Naive thymus-derived CD4-positive, alpha-beta T cell (primary cell): ENCODE results near the gene BRF1. TPM values are rescaled to one million over a fixed set of nuclear protein-coding genes. Genes with fewer than 3 reads are reported as not detected.

Experiments used
- ATAC-seq: fragments of 150-1000 bp; cut with Tn5 transposase; 2 replicates; pipeline ENCODE4 v1.10.0; 2021; ENCODE audit warnings: mild to moderate bottlenecking, moderate library complexity
- CTCF ChIA-PET: fragments of 350-600 bp; sonication (Branson Sonifier 250); formaldehyde crosslinking; loops from one replicate; lab custom pipeline; 2021; ENCODE audit warnings: antibody characterized with exemption; lab: Charles Lee
- POLR2A ChIA-PET: fragments of 350-600 bp; sonication (Branson Sonifier 250); formaldehyde crosslinking; loops from one replicate; lab custom pipeline; 2021; ENCODE audit warnings: antibody characterized with exemption, inconsistent platforms; lab: Charles Lee
- DNase-seq, 9 donors: peaks; one replicate each; pipeline versions ENCODE4 v3.0.0 to v3.0.0-alpha.2; 2020 to 2022; ENCODE audit warnings: mixed read lengths in 1 of 9
- H3K27ac ChIP-seq: one replicate; pipeline ENCODE4 v1.7.0; 2013; ENCODE audit warnings: mild to moderate bottlenecking, low read depth, low read length, moderate library complexity
- H3K27me3 ChIP-seq, 2 donors: one replicate each; pipeline ENCODE4 v1.7.0; 2013; ENCODE audit warnings: low read length in 2 of 2, mild to moderate bottlenecking in 2 of 2, moderate library complexity in 2 of 2; ENCODE audit not compliant: control insufficient read depth in 2 of 2, insufficient read depth in 2 of 2
- H3K36me3 ChIP-seq, 3 experiments: 1 replicate in 2 of 3; 2 replicates in 1 of 3; pipeline ENCODE4 v1.7.0; 2013; ENCODE audit warnings: low read length in 3 of 3, mild to moderate bottlenecking in 3 of 3, moderate library complexity in 1 of 3; ENCODE audit not compliant: insufficient read depth in 3 of 3, control insufficient read depth in 2 of 3
- H3K4me1 ChIP-seq, 2 donors: one replicate each; pipeline ENCODE4 v1.7.0; 2013; ENCODE audit warnings: low read length in 2 of 2, mild to moderate bottlenecking in 2 of 2, moderate library complexity in 1 of 2; ENCODE audit not compliant: control insufficient read depth in 2 of 2, insufficient read depth in 2 of 2
- H3K4me3 ChIP-seq: 2 replicates; pipeline ENCODE4 v1.7.0; 2013; ENCODE audit warnings: mild to moderate bottlenecking, low read length
- H3K9me3 ChIP-seq, 3 experiments: 1 replicate in 2 of 3; 2 replicates in 1 of 3; pipeline ENCODE4 v1.7.0; 2013; ENCODE audit warnings: low read length in 3 of 3; ENCODE audit not compliant: control insufficient read depth in 2 of 3
- H3K27ac Mint-ChIP-seq, 9 donors: one replicate each; pipeline ENCODE4 v1.8.0; 2020 to 2022; ENCODE audit warnings: mixed read lengths in 9 of 9, mild to moderate bottlenecking in 8 of 9, moderate library complexity in 5 of 9, inconsistent platforms in 2 of 9
- H3K27me3 Mint-ChIP-seq, 5 donors: one replicate each; pipeline ENCODE4 v1.8.0; 2021 to 2022; ENCODE audit warnings: mixed read lengths in 5 of 5, mild to moderate bottlenecking in 1 of 5
- H3K36me3 Mint-ChIP-seq, 5 donors: one replicate each; pipeline ENCODE4 v1.8.0; 2020 to 2022; ENCODE audit warnings: mixed read lengths in 5 of 5, mild to moderate bottlenecking in 3 of 5, inconsistent platforms in 1 of 5
- H3K4me1 Mint-ChIP-seq, 7 donors: one replicate each; pipeline ENCODE4 v1.8.0; 2020 to 2022; ENCODE audit warnings: mixed read lengths in 7 of 7, mild to moderate bottlenecking in 3 of 7, inconsistent platforms in 1 of 7
- H3K4me3 Mint-ChIP-seq, 10 donors: one replicate each; pipeline ENCODE4 v1.8.0; 2020 to 2022; ENCODE audit warnings: mild to moderate bottlenecking in 10 of 10, mixed read lengths in 10 of 10, moderate library complexity in 6 of 10, inconsistent platforms in 2 of 10
- H3K9me3 Mint-ChIP-seq, 11 donors: one replicate each; pipeline ENCODE4 v1.8.0; 2020 to 2022; ENCODE audit warnings: mixed read lengths in 11 of 11, mild to moderate bottlenecking in 4 of 11, inconsistent platforms in 1 of 11, moderate library complexity in 1 of 11
- intact Hi-C, 2 donors: fragments of 100-400 bp; cut with micrococcal nuclease; formaldehyde crosslinking; loops; one replicate each; pipeline ENCODE4 v1.15.1; 2023
- polyA plus RNA-seq, 2 donors: library from polyadenylated mRNA; unstranded; fragments of 300-500 nt; fragmentation: Illumina TruSeq; gene quantifications; one replicate each; pipeline ENCODE4 v1.2.3, GENCODE V29; 2021
- total RNA-seq, 6 experiments: library from RNA in 5 of 6; stranded (reverse) in 5 of 6; gene quantifications; 1 replicate in 5 of 6; 2 replicates in 1 of 6; pipeline ENCODE4 v1.2.3 and lab custom pipeline; 2021 to 2026

The BRF1 gene
- total and polyA plus RNA-seq, 7 experiments from 2014 or later, result 7.1 to 75.7 (median 60.2) TPM

- DNase-seq (no peak), ATAC-seq (no peak)
- Mint-ChIP-seq H3K4me3 (peak overlapping the region in 1 of 10 donors; percentile 47), H3K36me3 (no peaks in the 10 kb centered on the region), H3K27ac (no peak overlapping the region), H3K4me1 (peaks cover 10 to 23% (median 15%) of the 10 kb centered on the region in 7 donors), H3K27me3 (peaks cover 0 to 23% (median 15%) of the 10 kb centered on the region in 5 donors), H3K9me3 (no peaks in the 10 kb centered on the region)
- intact Hi-C loops, result no loop called here
- H3K9me3 ChIP-seq, result no peaks in the 10 kb centered on the region
- H3K36me3 ChIP-seq, result no peaks in the 10 kb centered on the region
- ChIA-PET POLR2A (no interaction called here), CTCF (interaction anchor here (1.2 kb wide), 1 partner anchor 24 kb away, joined by 4 read pairs; no protein-coding TSS in a partner anchor)
- H3K4me1 ChIP-seq, result peaks cover 12 to 21% of the 10 kb centered on the region in 2 donors
- H3K4me3 ChIP-seq, result no peak overlapping the region
- peaks cover 0 to 6% of the 10 kb centered on the region in 2 donors for H3K27me3 ChIP-seq
- H3K27ac ChIP-seq, result no peak overlapping the region
Observed at GRCh38 chr14:105171004-105171673, 129.7 kb downstream of the BRF1 start.

GRCh38 chr14:105169776-105170655, 130.8 kb downstream of the BRF1 start:
- H3K27me3 Mint-ChIP-seq, result peaks cover 0 to 23% (median 15%) of the 10 kb centered on the region in 5 donors
- no peaks in the 10 kb centered on the region for H3K9me3 Mint-ChIP-seq
- ATAC-seq (no peak), DNase-seq (peak in 3 of 9 donors; percentile 30 to 39 (median 35))
- H3K36me3 Mint-ChIP-seq, result no peaks in the 10 kb centered on the region
- H3K4me3 Mint-ChIP-seq, result peak overlapping the region; percentile 46 to 85 (median 74)
- H3K36me3 ChIP-seq, result no peaks in the 10 kb centered on the region
- ChIA-PET CTCF (interaction anchor here (1.3 kb wide), 1 partner anchor 83 kb away, joined by 3 read pairs; no protein-coding TSS in a partner anchor), POLR2A (no interaction called here)
- peaks cover 10 to 20% of the 10 kb centered on the region in 2 donors for H3K4me1 ChIP-seq
- H3K27ac ChIP-seq, result no peak overlapping the region
- intact Hi-C loops, result loop anchor here (1.0 to 5.0 kb wide), 2 partner anchors 78 to 182 kb away; no protein-coding TSS in a partner anchor
- H3K27ac Mint-ChIP-seq, result peak overlapping the region in 2 of 9 donors; percentile 36 to 54
- no peaks in the 10 kb centered on the region for H3K9me3 ChIP-seq
- peaks cover 0 to 6% of the 10 kb centered on the region in 2 donors for H3K27me3 ChIP-seq
- no peak overlapping the region for H3K4me3 ChIP-seq
- peaks cover 8 to 22% (median 14%) of the 10 kb centered on the region in 7 donors for H3K4me1 Mint-ChIP-seq

DNA sequence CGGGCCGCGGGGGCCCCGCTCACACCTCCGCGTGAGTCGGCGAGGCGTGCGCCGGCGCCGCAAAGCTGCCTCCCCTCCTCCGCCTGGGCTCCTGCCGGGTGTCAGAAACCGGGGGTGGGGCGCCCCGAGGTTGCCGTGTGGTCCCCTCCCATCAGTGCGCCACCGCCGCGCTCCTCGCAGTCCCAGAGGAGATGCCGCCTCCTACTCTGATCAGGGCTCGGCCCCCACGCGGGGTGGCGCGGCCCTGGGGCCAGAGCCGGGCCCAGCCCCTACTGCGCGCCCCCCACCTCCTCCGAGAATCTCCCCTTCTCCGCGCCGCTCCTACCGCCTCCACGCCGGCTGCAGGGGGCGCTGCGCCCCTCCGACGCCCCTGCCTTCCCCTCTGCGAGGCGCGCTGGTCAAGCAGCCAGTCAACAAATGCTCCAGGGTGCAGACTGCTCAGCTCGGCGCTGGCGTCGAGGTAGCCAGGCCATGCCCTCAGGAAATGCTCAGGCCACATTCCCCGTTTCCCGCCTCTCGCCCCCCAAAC, 131.8 kb downstream of the BRF1 start:
- CTCF ChIA-PET, result interaction anchor here (1.3 kb wide), 1 partner anchor 82 kb away, joined by 3 read pairs; no protein-coding TSS in a partner anchor
- no peak overlapping the region for H3K4me3 ChIP-seq
- DNase-seq (peak in 5 of 9 donors; percentile 29 to 52 (median 36)), ATAC-seq (peak; percentile 51)
- POLR2A ChIA-PET, result interaction anchor here (0.6 kb wide), 1 partner anchor 13 kb away, joined by 4 read pairs; no protein-coding TSS in a partner anchor
- Mint-ChIP-seq H3K27me3 (peaks cover 0 to 23% (median 15%) of the 10 kb centered on the region in 5 donors), H3K9me3 (no peaks in the 10 kb centered on the region), H3K27ac (no peak overlapping the region), H3K4me3 (peak overlapping the region; percentile 14 to 81 (median 64)), H3K4me1 (peaks cover 0 to 13% (median 5%) of the 10 kb centered on the region in 7 donors), H3K36me3 (no peaks in the 10 kb centered on the region)
- no peak overlapping the region for H3K27ac ChIP-seq
- peaks cover 6 to 11% of the 10 kb centered on the region in 2 donors for H3K4me1 ChIP-seq
- H3K36me3 ChIP-seq, result no peaks in the 10 kb centered on the region
- H3K9me3 ChIP-seq, result no peaks in the 10 kb centered on the region
- peaks cover 0 to 6% of the 10 kb centered on the region in 2 donors for H3K27me3 ChIP-seq
- intact Hi-C loops, result loop anchor here (1.0 to 5.0 kb wide), 2 partner anchors 77 to 183 kb away; no protein-coding TSS in a partner anchor

DNA sequence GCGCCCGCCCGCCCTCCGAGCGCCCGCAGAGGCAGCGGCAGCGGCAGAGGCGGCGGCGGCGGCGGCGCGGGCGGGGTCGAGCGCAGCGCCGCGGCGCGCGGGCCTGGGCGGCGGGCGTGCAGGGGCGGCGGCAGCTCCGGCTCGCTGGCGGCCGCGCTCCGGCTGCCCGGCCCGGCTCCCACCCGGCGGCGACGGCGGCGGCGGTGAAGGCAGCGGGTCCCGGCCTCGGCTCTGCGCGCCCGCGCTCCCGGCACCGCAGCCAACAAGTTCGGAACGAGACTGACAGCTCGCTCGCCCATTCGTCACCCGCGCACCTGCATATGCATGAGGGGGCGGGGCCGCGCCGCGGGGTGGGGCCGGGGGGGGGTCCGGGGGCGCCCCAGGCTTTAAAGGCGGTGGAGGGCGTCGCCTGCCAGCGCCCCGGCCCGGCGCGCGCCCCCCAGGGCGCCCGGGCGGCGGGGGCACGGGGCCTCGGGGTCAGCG, 132.3 kb downstream of the BRF1 start, which contains the start of gene JAG2:
Gene JAG2 (minus strand): TSS at position 281 of the 483 bp plus-strand sequence. CDS start 356 bp downstream, outside the sequence.
- Mint-ChIP-seq H3K4me1 (peaks cover 0 to 13% (median 5%) of the 10 kb centered on the region in 7 donors), H3K36me3 (no peaks in the 10 kb centered on the region), H3K9me3 (no peaks in the 10 kb centered on the region), H3K27ac (peak within 1 kb of the TSS in 2 of 9 donors; percentile 36 to 54), H3K4me3 (peak within 1 kb of the TSS; percentile 46 to 85 (median 74)), H3K27me3 (peaks cover 0 to 23% (median 15%) of the 10 kb centered on the region in 5 donors)
- DNase-seq (peak in 7 of 9 donors; percentile 26 to 64 (median 49)), ATAC-seq (peak; percentile 69)
- no peak within 1 kb of the TSS for H3K27ac ChIP-seq
- H3K4me1 ChIP-seq, result peaks cover 6 to 11% of the 10 kb centered on the region in 2 donors
- intact Hi-C loops, result loop anchor here in 1 of 2 donors (5.0 kb wide), 1 partner anchor 76 kb away; no protein-coding TSS in a partner anchor
- no peaks in the 10 kb centered on the region for H3K9me3 ChIP-seq
- POLR2A ChIA-PET, result interaction anchor here (0.6 kb wide), 1 partner anchor 13 kb away, joined by 4 read pairs; no protein-coding TSS in a partner anchor
- peaks cover 0 to 6% of the 10 kb centered on the region in 2 donors for H3K27me3 ChIP-seq
- CTCF ChIA-PET, result interaction anchor here (1.3 kb wide), 1 partner anchor 81 kb away, joined by 3 read pairs; no protein-coding TSS in a partner anchor
- no peaks in the 10 kb centered on the region for H3K36me3 ChIP-seq
- peak within 1 kb of the TSS; percentile 33 for H3K4me3 ChIP-seq

GRCh38 chr14:105168093-105168420, 132.7 kb downstream of the BRF1 start:
- no peak overlapping the region for H3K27ac Mint-ChIP-seq
- no peak for ATAC-seq
- intact Hi-C loops, result loop anchor here in 1 of 2 donors (5.0 kb wide), 1 partner anchor 76 kb away; no protein-coding TSS in a partner anchor

More at GRCh38 chr14:105168093-105168420, 132.7 kb downstream of the BRF1 start:
- Mint-ChIP-seq H3K4me3 (peak overlapping the region in 9 of 10 donors; percentile 14 to 74 (median 60)), H3K27me3 (peaks cover 0 to 23% (median 15%) of the 10 kb centered on the region in 5 donors), H3K4me1 (peaks cover 0 to 13% (median 5%) of the 10 kb centered on the region in 7 donors), H3K9me3 (no peaks in the 10 kb centered on the region), H3K36me3 (no peaks in the 10 kb centered on the region)
- Histone ChIP-seq H3K9me3 (no peaks in the 10 kb centered on the region), H3K27me3 (peaks cover 0 to 6% of the 10 kb centered on the region in 2 donors), H3K4me1 (peaks cover 6 to 11% of the 10 kb centered on the region in 2 donors), H3K4me3 (no peak overlapping the region), H3K27ac (no peak overlapping the region), H3K36me3 (no peaks in the 10 kb centered on the region)
- CTCF ChIA-PET, result no interaction called here
- POLR2A ChIA-PET, result no interaction called here
- DNase-seq, result no peak
